AG10803 (cell line): Measurements from ENCODE around the gene CENPP.
A peak's percentile ranks its signal among the peaks of the same experiment; 100 is the strongest.

Experiments used
- DNase-seq: peaks from one replicate; pipeline ENCODE4 v3.0.0; 2010; ENCODE audit warnings: low read depth
- H3K4me3 ChIP-seq: 2 replicates; pipeline ENCODE4 v1.5.1; 2011; ENCODE audit warnings: mild to moderate bottlenecking, low read length, control low read depth
- TF ChIP-seq, protein P1 (sequence below): conservative IDR thresholded peaks from 2 replicates; pipeline ENCODE4 v1.5.1; 2011; ENCODE audit warnings: mild to moderate bottlenecking, low read length, control low read depth, inconsistent platforms

Gene CENPP

DNA sequence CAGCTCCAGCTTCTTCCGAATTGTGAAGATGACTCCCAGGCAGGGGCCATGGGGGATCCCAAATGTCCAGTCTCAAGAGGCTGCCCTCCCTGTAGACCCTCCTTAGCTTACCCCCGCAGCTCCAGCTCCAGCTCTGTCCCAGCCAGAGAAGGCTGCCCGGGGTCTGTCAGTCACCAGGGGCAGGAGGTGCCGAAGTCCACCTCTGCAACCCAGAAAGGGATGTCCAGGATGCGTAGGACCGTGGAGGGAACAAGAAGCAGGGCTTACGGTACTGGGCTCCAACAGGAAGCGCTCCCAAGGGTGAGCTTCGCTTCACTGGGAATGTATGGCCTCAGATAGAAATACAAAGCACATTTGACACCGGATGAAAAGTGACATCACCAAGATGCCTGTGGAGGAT lies 338.2 kb downstream of the CENPP start:
- TF ChIP-seq, protein P1, sequence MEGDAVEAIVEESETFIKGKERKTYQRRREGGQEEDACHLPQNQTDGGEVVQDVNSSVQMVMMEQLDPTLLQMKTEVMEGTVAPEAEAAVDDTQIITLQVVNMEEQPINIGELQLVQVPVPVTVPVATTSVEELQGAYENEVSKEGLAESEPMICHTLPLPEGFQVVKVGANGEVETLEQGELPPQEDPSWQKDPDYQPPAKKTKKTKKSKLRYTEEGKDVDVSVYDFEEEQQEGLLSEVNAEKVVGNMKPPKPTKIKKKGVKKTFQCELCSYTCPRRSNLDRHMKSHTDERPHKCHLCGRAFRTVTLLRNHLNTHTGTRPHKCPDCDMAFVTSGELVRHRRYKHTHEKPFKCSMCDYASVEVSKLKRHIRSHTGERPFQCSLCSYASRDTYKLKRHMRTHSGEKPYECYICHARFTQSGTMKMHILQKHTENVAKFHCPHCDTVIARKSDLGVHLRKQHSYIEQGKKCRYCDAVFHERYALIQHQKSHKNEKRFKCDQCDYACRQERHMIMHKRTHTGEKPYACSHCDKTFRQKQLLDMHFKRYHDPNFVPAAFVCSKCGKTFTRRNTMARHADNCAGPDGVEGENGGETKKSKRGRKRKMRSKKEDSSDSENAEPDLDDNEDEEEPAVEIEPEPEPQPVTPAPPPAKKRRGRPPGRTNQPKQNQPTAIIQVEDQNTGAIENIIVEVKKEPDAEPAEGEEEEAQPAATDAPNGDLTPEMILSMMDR, result no peak
- no peak overlapping the region for H3K4me3 ChIP-seq
- no peak for DNase-seq

DNA sequence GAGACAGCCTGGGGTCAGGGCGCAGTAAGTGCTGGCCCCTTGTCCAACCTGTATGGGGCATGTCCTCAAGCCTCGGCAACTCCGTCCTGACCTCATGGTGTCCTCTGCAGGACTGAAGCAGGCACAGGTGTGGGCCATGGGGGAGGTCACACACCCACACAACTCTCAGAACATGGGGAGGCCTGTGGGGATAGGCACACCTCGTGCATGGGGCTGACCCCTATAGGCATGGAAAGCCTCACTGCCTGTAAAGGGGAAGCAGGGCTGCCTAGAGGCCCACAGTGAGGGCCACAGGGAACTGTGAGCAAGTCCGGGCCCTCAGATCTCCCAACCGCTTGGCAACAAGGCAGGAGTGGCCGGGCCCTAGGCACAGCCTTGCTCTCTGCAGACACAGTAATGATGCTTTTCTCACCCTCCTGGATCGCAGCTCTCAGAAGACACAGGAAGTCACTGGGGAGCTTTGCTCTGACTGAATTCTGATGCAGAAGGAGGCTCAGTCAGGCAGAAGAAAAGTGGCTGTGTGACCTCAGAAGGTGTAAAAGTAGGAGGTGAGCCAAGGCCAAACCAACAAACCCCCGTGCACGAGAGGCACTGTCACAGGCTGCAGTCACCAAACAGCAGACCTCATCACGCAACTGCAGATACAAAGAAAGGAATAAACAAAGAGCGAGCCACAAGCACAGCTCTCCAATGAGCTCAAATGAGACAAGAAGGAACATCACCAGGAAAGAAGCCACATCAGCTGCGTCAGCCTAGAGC lies 338.8 kb downstream of the CENPP start:
- H3K4me3 ChIP-seq, result no peak overlapping the region
- TF ChIP-seq, protein P1, result no peak
- no peak for DNase-seq

DNA sequence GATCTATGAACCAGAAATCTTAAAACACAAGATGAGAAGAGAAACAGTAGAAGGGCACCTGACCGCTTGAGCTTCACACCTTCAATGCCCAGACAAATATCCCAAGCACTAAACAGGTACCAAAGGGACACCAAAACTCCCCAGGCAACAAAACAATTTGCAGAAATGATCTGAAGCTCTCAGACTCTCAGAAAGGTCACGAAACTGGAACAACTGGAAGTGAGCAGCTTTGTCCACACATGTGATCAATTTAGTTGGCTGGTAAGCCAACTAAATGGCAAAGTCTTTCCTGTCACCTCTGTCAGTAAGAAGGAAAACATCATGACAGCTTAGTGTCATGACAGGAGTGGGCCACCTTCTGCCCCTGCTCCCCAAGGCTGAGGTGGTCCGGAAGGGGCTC lies 340.1 kb downstream of the CENPP start:
- DNase-seq, result no peak
- no peak overlapping the region for H3K4me3 ChIP-seq
- TF ChIP-seq, protein P1, result no peak

DNA sequence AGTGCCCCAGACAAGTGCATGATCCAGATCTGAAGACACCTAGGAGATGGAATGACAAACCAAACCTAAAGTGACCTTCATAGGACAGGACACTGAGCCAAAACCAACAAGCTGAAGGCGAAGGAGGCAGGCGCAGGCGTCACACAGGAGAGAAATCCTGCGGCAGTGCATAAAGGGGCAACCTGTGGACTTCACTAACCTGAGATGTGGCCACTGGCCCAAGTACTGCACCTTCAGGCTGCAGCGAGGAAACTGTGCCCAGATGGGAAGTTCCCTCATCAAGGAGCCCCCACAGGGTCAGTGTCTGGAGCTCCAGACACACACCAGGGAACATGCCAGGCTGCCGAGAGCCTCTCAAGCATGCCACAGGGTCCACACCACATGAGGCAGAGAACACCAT lies 340.5 kb downstream of the CENPP start:
- no peak for DNase-seq
- no peak overlapping the region for H3K4me3 ChIP-seq
- TF ChIP-seq, protein P1, result no peak

DNA sequence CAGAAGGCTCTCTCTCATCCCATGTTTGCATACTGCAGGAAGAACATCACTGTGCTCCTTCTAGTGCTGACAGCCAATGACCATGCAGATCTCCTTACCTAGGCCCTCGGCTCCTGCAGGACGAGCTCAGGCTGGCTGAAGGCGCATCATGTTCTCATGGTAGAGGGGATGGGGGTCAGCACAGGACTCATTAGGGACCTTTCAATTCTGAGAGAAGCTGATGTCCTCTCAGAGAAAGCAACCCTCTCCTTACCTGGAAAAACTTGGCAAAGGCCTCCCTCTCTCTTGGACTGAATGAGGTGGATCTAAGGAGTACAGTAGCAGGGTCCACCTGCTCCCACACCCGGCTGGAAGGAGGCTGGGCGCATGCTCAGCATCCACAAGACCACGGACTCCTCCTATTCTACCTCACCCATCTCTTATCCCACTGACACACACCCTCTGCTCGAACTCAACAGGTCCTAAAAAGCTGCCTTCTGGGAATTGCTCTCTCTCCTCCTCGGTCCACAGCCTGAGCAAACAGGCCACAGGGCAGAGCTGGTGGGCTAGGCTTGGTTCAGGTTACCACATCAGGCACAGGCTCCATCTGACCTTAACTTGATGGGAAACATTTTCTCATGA lies 341.3 kb downstream of the CENPP start:
- TF ChIP-seq, protein P1, result no peak
- H3K4me3 ChIP-seq, result no peak overlapping the region
- no peak for DNase-seq

DNA sequence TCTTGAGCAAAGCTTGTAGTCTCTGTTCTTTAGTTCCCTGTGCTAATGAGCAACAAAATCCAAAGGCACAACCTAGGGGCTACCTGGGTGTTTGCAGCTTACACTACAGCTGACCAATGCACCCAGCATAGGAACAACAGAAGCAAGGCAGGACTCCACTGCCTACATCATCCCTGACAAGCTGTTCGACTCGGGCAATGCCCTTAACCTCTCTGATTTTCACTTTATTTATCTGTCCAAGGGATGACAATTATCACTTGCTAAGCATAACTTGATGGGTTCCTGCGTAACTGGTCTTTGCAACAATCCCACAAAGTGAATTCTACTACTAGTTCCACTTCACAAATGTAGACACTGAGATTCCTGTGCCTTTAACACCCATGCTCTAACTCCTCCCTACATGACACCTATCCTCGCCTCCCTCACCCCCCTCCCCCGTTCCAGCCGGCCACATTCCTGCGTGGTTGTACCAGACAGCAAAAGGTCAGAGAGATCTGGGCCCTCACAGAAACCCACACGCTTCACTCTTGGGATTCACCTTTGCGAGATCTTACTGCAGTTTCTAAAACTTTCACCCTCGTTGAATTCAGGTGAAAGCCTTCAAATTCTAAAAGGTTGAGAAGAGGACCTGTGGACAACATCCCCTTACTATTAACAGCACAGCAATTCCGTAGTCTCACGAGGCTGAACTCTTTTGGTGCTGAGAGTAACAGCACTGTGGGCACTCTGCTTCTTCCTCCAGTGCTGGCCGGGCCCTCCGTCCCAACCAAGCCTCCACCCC lies 343.2 kb downstream of the CENPP start:
- TF ChIP-seq, protein P1, result no peak
- peak; percentile 68 for DNase-seq
- H3K4me3 ChIP-seq, result peak overlapping the region; percentile 99
